DND-41 (cell line): ENCODE measurements around the gene CYP2A7.
"Not testable (repeated sequence)": the region's sequence is repeated elsewhere in the genome, so short reads cannot be mapped to it uniquely, and the experiment has no call there.

ENCODE experiments used
- ATAC-seq: fragments of 200-7000 bp; cut with Tn5 transposase; 3 replicates; pipeline ENCODE4 v1.9.1; 2021; ENCODE audit warnings: low read depth; ENCODE audit not compliant: insufficient read depth
- DNase-seq: peaks from one replicate; pipeline ENCODE4 v3.0.0-alpha.2; 2020
- H2AFZ ChIP-seq: 2 replicates; pipeline ENCODE4 v1.6.0; 2012; ENCODE audit warnings: low read depth, low read length
- H3K27ac ChIP-seq: 2 replicates; pipeline ENCODE4 v1.5.1; 2012; ENCODE audit warnings: low read length, inconsistent platforms
- H3K27me3 ChIP-seq: fragments of 200-600 bp; sonication (generic); 2 replicates; pipeline ENCODE4 v1.6.0; 2012; ENCODE audit warnings: low read length, mild to moderate bottlenecking, inconsistent platforms; ENCODE audit not compliant: insufficient read depth, poor library complexity
- H3K36me3 ChIP-seq: 2 replicates; pipeline ENCODE4 v1.5.1; 2012; ENCODE audit warnings: low read length, inconsistent platforms; ENCODE audit not compliant: insufficient read depth
- H3K4me1 ChIP-seq: 2 replicates; pipeline ENCODE4 v1.5.1; 2012; ENCODE audit warnings: mild to moderate bottlenecking, low read length; ENCODE audit not compliant: insufficient read depth
- H3K4me2 ChIP-seq: 2 replicates; pipeline ENCODE4 v1.6.0; 2012; ENCODE audit warnings: mild to moderate bottlenecking, moderate library complexity, low read length, inconsistent platforms; ENCODE audit not compliant: insufficient read depth
- H3K4me3 ChIP-seq, 2 experiments: fragments of 200-600 bp in 1 of 2; shearing (Covaris generic) in 1 of 2; 2 replicates each; pipeline ENCODE4 v1.5.1; 2012 to 2016; ENCODE audit warnings: inconsistent platforms in 2 of 2, low read length in 2 of 2, mild to moderate bottlenecking in 2 of 2, low read depth in 1 of 2, moderate library complexity in 1 of 2
- H3K79me2 ChIP-seq: 2 replicates; pipeline ENCODE4 v1.6.0; 2012; ENCODE audit warnings: low read length, inconsistent platforms; ENCODE audit not compliant: insufficient read depth
- H3K9ac ChIP-seq: 2 replicates; pipeline ENCODE4 v1.6.0; 2012; ENCODE audit warnings: low read depth, mild to moderate bottlenecking, inconsistent platforms, low read length, moderate library complexity
- H3K9me3 ChIP-seq: 2 replicates; pipeline ENCODE4 v1.5.1; 2012; ENCODE audit warnings: low read length, moderate library complexity, mild to moderate bottlenecking, inconsistent platforms; ENCODE audit not compliant: insufficient read depth, severe bottlenecking
- H4K20me1 ChIP-seq: 2 replicates; pipeline ENCODE4 v1.6.0; 2012; ENCODE audit warnings: low read length; ENCODE audit not compliant: insufficient read depth
- CTCF ChIP-seq: IDR thresholded peaks from 2 replicates; pipeline ENCODE4 v1.5.1; 2012; ENCODE audit warnings: borderline replicate concordance, low read length, moderate library complexity, mild to moderate bottlenecking; ENCODE audit not compliant: poor library complexity, severe bottlenecking; ENCODE audit errors: extremely low read depth
- EZH2 ChIP-seq: IDR thresholded peaks from 3 replicates; pipeline ENCODE4 v1.6.1; 2012; ENCODE audit warnings: borderline replicate concordance, low read depth, mild to moderate bottlenecking, moderate library complexity, low read length, inconsistent platforms; ENCODE audit not compliant: severe bottlenecking

The CYP2A7 gene

GRCh38 chr19:40920300-40921004, 38.4 kb upstream of the CYP2A7 start:
- H3K4me3 ChIP-seq = no peak overlapping the region
- no peak for TF ChIP-seq CTCF
- no peak for TF ChIP-seq EZH2
- no peaks in the 10 kb centered on the region for H3K36me3 ChIP-seq
- ATAC-seq = no peak
- no peak overlapping the region for H3K9ac ChIP-seq
- H3K9me3 ChIP-seq = peaks cover 3% of the 10 kb centered on the region
- H3K4me2 ChIP-seq = no peak overlapping the region
- DNase-seq = no peak
- H3K79me2 ChIP-seq = no peaks in the 10 kb centered on the region
- H2AFZ ChIP-seq = no peak overlapping the region
- peaks cover 2% of the 10 kb centered on the region for H3K27me3 ChIP-seq
- no peak overlapping the region for H3K27ac ChIP-seq
- no peaks in the 10 kb centered on the region for H4K20me1 ChIP-seq
- H3K4me1 ChIP-seq = no peaks in the 10 kb centered on the region

GRCh38 chr19:40919530-40920299, 37.7 kb upstream of the CYP2A7 start:
- DNase-seq, H3K4me2 ChIP-seq, H3K79me2 ChIP-seq, H3K27ac ChIP-seq, H3K9ac ChIP-seq, H3K4me3 ChIP-seq, H3K9me3 ChIP-seq, ATAC-seq, H3K4me1 ChIP-seq, H3K27me3 ChIP-seq, H4K20me1 ChIP-seq, H3K36me3 ChIP-seq, H2AFZ ChIP-seq: not testable (repeated sequence)

- H3K4me2 ChIP-seq, H3K9ac ChIP-seq, H3K79me2 ChIP-seq, H3K27me3 ChIP-seq, H2AFZ ChIP-seq, ATAC-seq, DNase-seq, H3K9me3 ChIP-seq, H3K4me1 ChIP-seq, H3K36me3 ChIP-seq, H3K27ac ChIP-seq, H3K4me3 ChIP-seq, H4K20me1 ChIP-seq: not testable (repeated sequence)
These were observed 36.3 kb upstream of the CYP2A7 start for GRCh38 chr19:40918303-40918702.

- H3K4me3 ChIP-seq = no peak overlapping the region
- TF ChIP-seq CTCF (no peak), EZH2 (no peak)
- no peak overlapping the region for H3K4me2 ChIP-seq
- H3K79me2 ChIP-seq = no peaks in the 10 kb centered on the region
- no peaks in the 10 kb centered on the region for H3K9me3 ChIP-seq
- H4K20me1 ChIP-seq = no peaks in the 10 kb centered on the region
- no peaks in the 10 kb centered on the region for H3K36me3 ChIP-seq
- no peak overlapping the region for H2AFZ ChIP-seq
- no peak overlapping the region for H3K27ac ChIP-seq
- DNase-seq (no peak), ATAC-seq (no peak)
- no peaks in the 10 kb centered on the region for H3K4me1 ChIP-seq
- peaks cover 2% of the 10 kb centered on the region for H3K27me3 ChIP-seq
- no peak overlapping the region for H3K9ac ChIP-seq
These were observed 26.9 kb upstream of the CYP2A7 start for GRCh38 chr19:40908976-40909375.
